HG03469 (cell line): ENCODE measurements around the gene RUBCNL.
A peak's percentile ranks its signal among the peaks of the same experiment; 100 is the strongest.

Experiments
- ATAC-seq: cut with Tn5 transposase; IDR thresholded peaks from one replicate; pipeline ENCODE4 v1.9.1; 2021; ENCODE audit warnings: mild to moderate bottlenecking, moderate library complexity, moderate number of reproducible peaks; ENCODE audit not compliant: unreplicated experiment

Gene RUBCNL

GRCh38 chr13:46341112-46341711 is 45.8 kb downstream of the RUBCNL start:
- peak; percentile 41 for ATAC-seq

- no peak for ATAC-seq
Measured at GRCh38 chr13:46340631-46341111, 46.4 kb downstream of the RUBCNL start.

- ATAC-seq, result no peak
Measured at GRCh38 chr13:46340011-46340410, 47.0 kb downstream of the RUBCNL start.

- ATAC-seq, result peak; percentile 45
Measured at GRCh38 chr13:46339035-46339666, 47.9 kb downstream of the RUBCNL start.

DNA sequence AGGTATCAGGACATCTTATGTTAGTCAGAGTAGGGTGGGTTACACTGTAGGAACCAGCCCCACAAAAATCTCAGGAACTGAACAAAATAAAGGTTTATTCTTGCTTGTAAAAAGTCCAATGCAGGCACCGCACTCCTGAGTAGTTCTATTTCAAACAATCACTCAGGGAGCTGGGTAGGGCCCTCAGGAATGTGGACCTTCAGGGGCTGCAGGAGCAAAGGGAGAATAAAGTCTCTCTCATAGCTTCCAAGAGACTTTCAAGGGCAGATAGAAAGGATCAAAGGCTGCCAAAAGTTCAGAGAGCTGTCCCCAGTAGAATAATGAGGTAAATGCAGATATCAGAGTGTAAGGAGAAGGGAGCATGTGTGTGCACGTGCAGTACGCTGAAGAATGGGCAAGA is 49.4 kb downstream of the RUBCNL start:
- no peak for ATAC-seq

- no peak for ATAC-seq
Measured at GRCh38 chr13:46334035-46334822, 52.8 kb downstream of the RUBCNL start.

DNA sequence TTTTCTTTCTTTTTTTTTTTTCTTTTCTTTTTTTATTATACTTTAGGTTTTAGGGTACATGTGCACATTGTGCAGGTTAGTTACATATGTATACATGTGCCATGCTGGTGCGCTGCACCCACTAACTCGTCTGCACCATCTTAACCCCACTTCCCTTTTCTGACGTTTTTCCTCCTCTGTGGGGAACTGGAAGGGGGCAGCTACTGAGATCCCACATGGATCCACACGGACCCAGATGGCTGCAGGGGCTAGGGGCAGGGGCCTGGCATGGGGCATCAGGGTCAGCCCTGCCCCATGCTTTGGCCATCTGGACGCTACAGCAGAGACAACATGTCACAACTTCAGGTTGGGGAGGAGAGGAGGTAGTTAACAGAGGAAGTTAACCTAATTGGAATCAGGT is 54.3 kb downstream of the RUBCNL start:
- ATAC-seq, result no peak

DNA sequence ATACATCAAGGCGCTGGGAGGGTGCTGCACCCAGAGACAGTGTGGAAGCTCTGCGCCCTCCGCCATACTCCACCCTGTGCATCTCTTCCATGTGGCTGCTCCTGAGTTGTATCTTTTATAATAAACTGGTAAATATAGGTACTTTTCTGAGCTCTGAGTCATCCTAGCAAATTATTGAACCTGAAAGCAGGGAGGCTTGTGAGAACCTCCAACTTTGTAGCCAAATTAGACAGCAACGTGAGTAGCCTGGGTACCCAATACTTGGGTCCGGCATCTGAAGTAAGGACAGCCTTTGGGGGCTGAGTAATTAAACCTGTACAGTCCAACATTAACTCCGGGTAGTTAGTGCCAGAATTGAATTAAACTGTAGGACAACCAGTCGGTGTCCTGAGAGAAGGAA is 57.4 kb downstream of the RUBCNL start:
- ATAC-seq, result no peak

- ATAC-seq, result no peak
Measured at GRCh38 chr13:46327246-46327645, 59.8 kb downstream of the RUBCNL start.

DNA sequence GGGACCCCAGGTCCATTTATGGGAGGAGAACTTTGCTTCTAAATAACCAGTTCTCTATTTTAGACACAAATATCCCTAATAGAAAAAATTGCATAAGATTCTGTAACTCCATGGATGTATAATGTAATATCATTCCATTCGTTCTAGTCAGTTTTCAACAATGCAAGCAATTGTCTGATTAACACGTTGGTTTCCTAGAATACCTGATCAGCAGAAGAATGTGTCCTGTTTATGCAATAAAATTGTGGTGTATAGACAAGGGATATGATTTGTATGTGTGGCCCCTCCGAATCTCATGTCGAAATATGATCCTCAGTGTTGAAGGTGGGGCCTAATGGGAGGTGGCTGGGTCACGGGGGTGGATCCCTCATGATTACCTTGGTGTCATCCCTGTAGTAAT is 62.1 kb downstream of the RUBCNL start:
- ATAC-seq, result no peak

- no peak for ATAC-seq
Measured at GRCh38 chr13:46321494-46322225, 65.4 kb downstream of the RUBCNL start.

GRCh38 chr13:46320821-46321220 is 66.2 kb downstream of the RUBCNL start:
- ATAC-seq, result no peak

DNA sequence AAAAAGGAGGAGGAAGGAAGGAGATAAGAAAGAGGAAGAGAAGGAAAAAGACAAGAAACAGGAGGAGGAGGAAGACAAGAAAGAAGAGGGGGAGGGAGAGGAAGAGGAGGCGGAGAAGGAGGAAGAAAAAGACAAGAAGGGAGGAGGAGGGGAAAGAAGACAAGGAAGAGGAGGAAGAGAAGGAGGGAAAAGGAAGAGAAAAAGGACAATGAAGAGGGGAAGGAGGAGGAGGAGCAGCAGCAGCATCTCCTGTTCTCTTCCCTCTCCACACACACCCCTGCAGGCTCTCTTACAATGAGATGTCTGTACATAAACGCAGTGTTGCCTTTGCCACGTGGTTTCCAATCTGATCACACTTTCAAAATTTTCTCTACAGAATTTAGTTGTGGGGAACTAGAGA is 66.6 kb downstream of the RUBCNL start:
- no peak for ATAC-seq

DNA sequence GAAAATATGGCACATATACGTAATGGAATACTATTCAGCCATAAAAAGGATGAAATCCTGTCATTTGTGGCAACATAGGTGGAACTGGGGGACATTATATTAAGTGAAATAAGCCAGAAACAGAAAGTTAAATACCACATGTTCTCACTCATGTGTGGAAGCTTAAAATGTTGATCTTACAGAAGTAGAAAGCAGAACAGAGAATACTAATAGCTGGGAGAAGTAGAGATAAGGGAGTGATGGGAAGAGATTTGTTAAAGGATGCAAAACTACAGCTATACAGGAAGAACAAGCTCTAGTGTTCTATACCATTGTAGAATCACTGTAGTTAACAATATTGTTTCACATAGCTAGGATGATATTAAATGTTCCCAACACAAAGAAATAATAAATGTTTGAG is 68.1 kb downstream of the RUBCNL start:
- no peak for ATAC-seq

DNA sequence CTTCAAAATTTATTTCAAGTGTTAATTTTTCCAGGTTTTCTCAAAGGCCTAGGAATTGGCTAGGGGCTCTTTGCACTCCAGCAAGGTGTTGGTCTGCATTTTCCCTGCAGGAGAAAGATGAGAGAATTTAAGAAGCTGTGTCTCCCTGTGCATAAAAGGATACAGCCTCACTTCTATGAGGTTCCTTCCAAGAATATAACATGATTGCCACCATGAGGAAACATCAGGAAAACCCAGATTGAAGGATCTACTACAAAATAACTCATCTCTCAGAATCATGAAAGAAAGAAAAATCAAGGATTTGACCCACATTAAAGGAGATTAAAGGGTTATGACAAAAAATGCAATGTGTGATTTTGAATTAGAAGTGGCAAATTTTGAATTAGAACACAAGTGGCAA is 69.9 kb downstream of the RUBCNL start:
- ATAC-seq, result no peak

GRCh38 chr13:46315491-46316075 is 71.5 kb downstream of the RUBCNL start:
- ATAC-seq, result no peak

- ATAC-seq, result no peak
Measured at GRCh38 chr13:46315036-46315435, 72.0 kb downstream of the RUBCNL start.

GRCh38 chr13:46314587-46314986 is 72.5 kb downstream of the RUBCNL start:
- ATAC-seq, result no peak

DNA sequence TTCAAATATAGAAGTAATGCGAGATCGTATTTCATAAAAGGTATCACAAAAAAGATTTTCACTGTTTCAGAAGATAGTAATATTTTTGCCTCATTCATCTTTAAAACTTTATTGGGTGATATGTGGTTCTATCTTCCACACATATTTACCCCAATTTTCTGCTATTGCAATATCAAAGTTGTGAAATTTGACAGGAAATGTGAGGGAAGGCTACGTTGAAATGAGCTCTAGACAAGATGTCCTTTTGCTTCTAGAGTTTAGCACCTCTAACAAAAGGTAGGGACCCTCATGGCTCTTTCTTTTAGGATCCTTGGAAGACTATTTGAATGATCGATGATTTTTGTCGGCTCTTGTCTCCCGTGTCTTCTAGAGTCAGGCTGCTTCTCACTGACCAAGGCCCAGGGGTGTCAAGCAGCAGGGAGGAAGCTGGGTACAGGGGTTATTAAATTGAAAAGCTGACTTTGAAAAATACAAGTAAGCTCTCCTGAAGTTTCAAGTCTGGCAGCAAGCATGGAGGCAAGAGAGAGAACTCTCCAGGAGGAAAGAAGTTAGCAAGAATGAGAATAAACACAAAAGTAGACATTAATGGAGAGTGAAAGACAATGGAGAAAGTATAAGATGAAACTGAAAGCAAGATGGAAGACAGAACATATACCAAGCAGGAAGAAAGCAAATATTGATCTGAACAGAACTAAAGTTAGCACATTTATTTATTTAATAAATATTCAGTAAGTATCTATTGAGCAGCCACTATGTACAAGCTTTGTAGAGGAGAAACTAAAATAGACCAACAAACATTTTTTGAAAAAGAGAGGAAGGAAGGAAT is 73.4 kb downstream of the RUBCNL start:
- no peak for ATAC-seq

GRCh38 chr13:46313024-46313423 is 74.0 kb downstream of the RUBCNL start:
- ATAC-seq, result no peak
